Breast epithelium (tissue), 4 donors: ENCODE data around the gene ERN1. TPM values are rescaled to one million over a fixed set of nuclear protein-coding genes. Genes with fewer than 3 reads are reported as not detected.
A peak's percentile ranks its signal among the peaks of the same experiment; 100 is the strongest.

ENCODE experiments used
- DNase-seq, 2 donors: peaks; one replicate each; pipeline ENCODE4 v3.0.0-alpha.2; 2019; ENCODE audit warnings: low spot score in 2 of 2
- H3K27ac ChIP-seq, 2 donors: fragments of 200-600 bp; sonication (generic) in 1 of 2; one replicate each; pipeline ENCODE4 v1.5.1; 2016 to 2019; ENCODE audit warnings: mild to moderate bottlenecking in 1 of 2
- H3K27me3 ChIP-seq, 2 donors: fragments of 200-600 bp; sonication (generic) in 1 of 2; one replicate each; pipeline versions ENCODE4 v1.5.1 to v1.6.0; 2017 to 2019; ENCODE audit warnings: control low read depth in 1 of 2, mild to moderate bottlenecking in 1 of 2
- H3K36me3 ChIP-seq: fragments of 200-600 bp; one replicate; pipeline ENCODE4 v1.5.1; 2019
- H3K4me1 ChIP-seq, 2 donors: fragments of 200-600 bp; sonication (generic); one replicate each; pipeline ENCODE4 v1.5.1; 2016 to 2019; ENCODE audit warnings: control low read depth in 1 of 2
- H3K4me3 ChIP-seq, 3 donors: fragments of 200-600 bp; sonication (generic); 1 replicate in 2 of 3; 2 replicates in 1 of 3; pipeline ENCODE4 v1.5.1; 2016 to 2019; ENCODE audit warnings: mild to moderate bottlenecking in 3 of 3, moderate library complexity in 2 of 3
- H3K9me3 ChIP-seq, 2 donors: fragments of 200-600 bp; sonication (generic) in 1 of 2; one replicate each; pipeline ENCODE4 v1.5.1; 2016 to 2019; ENCODE audit warnings: control low read depth in 1 of 2
- CTCF ChIP-seq, 3 donors: fragments of 450-650 bp; IDR thresholded peaks; one replicate each; pipeline ENCODE4 v1.5.1; 2016 to 2017; ENCODE audit warnings: antibody characterized with exemption in 3 of 3, mild to moderate bottlenecking in 3 of 3, moderate library complexity in 3 of 3
- POLR2A ChIP-seq: fragments of 450-650 bp; IDR thresholded peaks from one replicate; pipeline ENCODE4 v1.6.1; 2016; ENCODE audit warnings: antibody characterized with exemption, mild to moderate bottlenecking, moderate library complexity
- POLR2AphosphoS5 ChIP-seq, 3 donors: sonication (generic); formaldehyde crosslinking; IDR thresholded peaks; one replicate each; pipeline ENCODE4 v1.6.1; 2017; ENCODE audit warnings: antibody characterized with exemption in 3 of 3
- intact Hi-C: fragments of 100-400 bp; cut with DNase I; formaldehyde crosslinking; loops from one replicate; pipeline ENCODE4 v1.15.1; 2023; ENCODE audit warnings: low total_unique reads
- total RNA-seq, 3 donors: library from RNA; depleted of rRNA; stranded (reverse); fragments of >200 nt; gene quantifications; one replicate each; pipeline ENCODE4 v1.1.0, GENCODE V29; 2016

Gene ERN1
- total RNA-seq, 3 donors from 2014 or later = 13.1 to 40.8 (median 34.7) TPM

GRCh38 chr17:64001763-64002529 is 128.0 kb downstream of the ERN1 start:
- no peaks in the 10 kb centered on the region for H3K36me3 ChIP-seq
- TF ChIP-seq POLR2AphosphoS5 (IDR thresholded peaks at IDR 0.05) (no peak), CTCF (IDR thresholded peaks at IDR 0.05) (no peak)
- intact Hi-C loops = no loop called here
- peak in 1 of 2 donors; percentile 49 for DNase-seq
- H3K27ac ChIP-seq = peak overlapping the region in 1 of 2 donors; percentile 83
- H3K9me3 ChIP-seq = no peaks in the 10 kb centered on the region
- H3K27me3 ChIP-seq = no peaks in the 10 kb centered on the region
- no peak overlapping the region for H3K4me3 ChIP-seq
- H3K4me1 ChIP-seq = peaks cover 0 to 8% of the 10 kb centered on the region in 2 donors

GRCh38 chr17:64001091-64001579 is 128.8 kb downstream of the ERN1 start:
- Histone ChIP-seq H3K27me3 (no peaks in the 10 kb centered on the region), H3K36me3 (no peaks in the 10 kb centered on the region), H3K4me3 (no peak overlapping the region), H3K27ac (peak overlapping the region in 1 of 2 donors; percentile 83), H3K9me3 (no peaks in the 10 kb centered on the region), H3K4me1 (peaks cover 0 to 8% of the 10 kb centered on the region in 2 donors)
- TF ChIP-seq POLR2A = no peak
- TF ChIP-seq POLR2AphosphoS5 (IDR thresholded peaks at IDR 0.05) = no peak
- TF ChIP-seq CTCF (IDR thresholded peaks at IDR 0.05) = no peak
- DNase-seq = peak in 1 of 2 donors; percentile 37
- intact Hi-C loops = no loop called here

GRCh38 chr17:63999680-64000531 is 130.0 kb downstream of the ERN1 start:
- TF ChIP-seq CTCF (IDR thresholded peaks at IDR 0.05) (no peak), POLR2AphosphoS5 (IDR thresholded peaks at IDR 0.05) (no peak), POLR2A (no peak)
- Histone ChIP-seq H3K27ac (no peak overlapping the region), H3K9me3 (no peaks in the 10 kb centered on the region), H3K4me1 (peaks cover 0 to 8% of the 10 kb centered on the region in 2 donors), H3K4me3 (no peak overlapping the region), H3K36me3 (no peaks in the 10 kb centered on the region), H3K27me3 (no peaks in the 10 kb centered on the region)
- peak in 1 of 2 donors; percentile 31 for DNase-seq
- intact Hi-C loops = no loop called here

DNA sequence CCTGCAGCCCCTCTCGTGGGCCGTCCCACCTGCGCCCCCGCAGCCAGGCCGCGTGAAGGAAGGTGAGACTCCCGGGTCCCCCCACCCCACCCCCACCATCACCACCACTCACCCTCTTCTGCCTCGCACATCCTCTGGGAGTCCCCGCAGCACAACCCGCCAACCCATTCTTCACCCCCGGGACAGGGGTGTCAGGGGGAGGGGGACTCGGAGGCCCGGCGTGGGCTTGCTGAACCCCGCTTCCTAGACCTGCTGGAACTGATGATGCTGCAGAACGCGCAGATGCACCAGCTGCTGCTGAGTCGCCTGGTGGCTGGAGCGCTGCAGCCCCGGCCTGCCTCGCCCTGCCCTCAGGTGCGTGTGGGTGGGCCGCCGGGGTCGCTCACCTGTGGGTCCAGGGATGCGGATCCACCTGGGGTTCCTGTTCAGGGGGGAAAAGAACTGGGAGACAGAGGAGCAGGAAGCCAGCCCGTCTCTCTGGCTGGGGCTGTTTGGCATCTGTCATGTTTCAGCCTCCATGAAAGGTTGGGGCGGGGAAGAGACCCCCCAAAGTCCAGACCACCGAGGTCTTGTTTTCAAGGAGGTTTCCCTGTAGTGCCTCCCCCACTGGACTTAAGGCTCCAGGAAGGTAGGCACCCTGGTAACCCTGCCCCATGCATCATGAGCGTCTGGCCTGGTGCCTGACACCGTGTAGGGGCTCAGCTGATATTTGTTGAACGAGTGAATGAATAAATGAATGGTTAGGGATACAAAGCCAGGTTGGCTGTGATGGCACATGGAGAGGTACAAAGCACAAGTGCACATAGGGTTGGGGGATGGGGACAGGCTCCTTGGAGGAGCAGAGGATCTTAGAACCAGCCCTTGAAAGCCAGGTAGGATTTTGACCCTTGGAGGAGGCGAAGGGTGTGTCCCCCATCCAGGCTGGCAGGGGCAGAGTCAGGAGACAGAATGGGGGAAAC is 130.9 kb downstream of the ERN1 start:
- H3K4me1 ChIP-seq = peaks cover 0 to 8% of the 10 kb centered on the region in 2 donors
- H3K9me3 ChIP-seq = no peaks in the 10 kb centered on the region
- H3K36me3 ChIP-seq = no peaks in the 10 kb centered on the region
- H3K27ac ChIP-seq = peak overlapping the region in 1 of 2 donors; percentile 22
- no peaks in the 10 kb centered on the region for H3K27me3 ChIP-seq
- TF ChIP-seq POLR2A = no peak
- TF ChIP-seq CTCF (IDR thresholded peaks at IDR 0.05) = no peak
- no peak for TF ChIP-seq POLR2AphosphoS5 (IDR thresholded peaks at IDR 0.05)
- intact Hi-C loops = loop anchor here (1.0 kb wide), 1 partner anchor 36 kb away; no protein-coding TSS in a partner anchor
- H3K4me3 ChIP-seq = peak overlapping the region; percentile 48 to 88 (median 71)
- peak in 1 of 2 donors; percentile 49 for DNase-seq
